Measurements from ENCODE around the gene ZNF385A. TPM values are rescaled to one million over a fixed set of nuclear protein-coding genes. Genes with fewer than 3 reads are reported as not detected.

Gene ZNF385A
- total and polyA plus RNA-seq, 5 donors = 6.0 to 17.0 (median 8.3) TPM

DNA sequence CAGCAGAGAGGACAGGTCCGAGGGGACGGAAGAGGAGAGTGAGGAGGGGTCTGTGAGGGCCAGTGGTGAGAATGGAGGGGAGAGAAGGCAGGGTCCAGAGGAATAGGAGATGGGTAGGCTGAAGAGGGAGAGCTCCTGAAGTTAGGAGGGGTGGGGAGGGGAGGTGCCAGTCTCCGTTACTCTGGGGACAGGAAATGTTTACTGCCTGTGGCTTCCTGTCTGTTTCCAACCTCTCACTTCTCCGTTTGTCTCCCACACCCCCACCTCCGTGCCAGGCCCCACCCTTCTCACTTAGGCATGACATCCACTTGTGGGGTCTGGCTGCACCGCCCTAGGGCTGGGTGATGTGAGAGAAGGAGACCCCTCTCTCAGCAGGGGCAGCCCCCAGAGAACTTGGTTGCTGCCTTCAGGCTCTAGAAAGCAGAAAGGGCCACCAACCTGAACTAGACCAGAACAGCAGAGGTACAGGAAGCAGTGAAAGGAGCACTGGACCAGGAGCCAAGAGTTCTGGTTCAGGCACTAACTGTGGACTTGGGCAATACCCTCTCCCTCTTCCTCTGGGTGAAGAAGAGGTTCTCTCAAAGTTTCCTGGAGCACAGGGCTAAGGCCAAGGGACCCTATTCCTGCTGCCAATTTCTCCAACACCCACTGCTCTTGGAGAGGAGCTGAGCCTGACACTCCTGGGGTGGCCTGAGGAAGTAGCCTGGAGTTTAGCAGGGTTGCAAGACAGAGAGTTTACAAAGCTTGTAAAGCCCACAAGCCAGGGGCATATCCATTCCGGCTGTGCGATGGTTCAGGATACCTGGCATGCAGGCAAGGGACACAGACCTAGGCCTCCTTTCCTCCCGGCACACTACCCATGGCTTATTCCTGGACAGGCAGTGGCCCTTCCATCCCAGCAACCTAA lies 29.0 kb upstream of the ZNF385A start:
- ATAC-seq (peak; percentile 56 to 59), DNase-seq (peak; percentile 68 to 86 (median 83))
- Histone ChIP-seq H3K4me3 (ENCODE audit: low read length) (no peak overlapping the region), H3K27me3 (ENCODE audit: control insufficient read depth, insufficient read depth) (no peaks in the 10 kb centered on the region), H3K9me3 (ENCODE audit: control insufficient read depth, low read length) (no peaks in the 10 kb centered on the region), H3K27ac (ENCODE audit: low read length) (peak overlapping the region; percentile 85), H3K4me1 (ENCODE audit: control insufficient read depth, insufficient read depth, low read length) (peaks cover 34% of the 10 kb centered on the region)
- WGBS = 41% methylated on average over 9 of the region's 9 CpGs
- intact Hi-C loops (cut with DNase I) = no loop called here

DNA sequence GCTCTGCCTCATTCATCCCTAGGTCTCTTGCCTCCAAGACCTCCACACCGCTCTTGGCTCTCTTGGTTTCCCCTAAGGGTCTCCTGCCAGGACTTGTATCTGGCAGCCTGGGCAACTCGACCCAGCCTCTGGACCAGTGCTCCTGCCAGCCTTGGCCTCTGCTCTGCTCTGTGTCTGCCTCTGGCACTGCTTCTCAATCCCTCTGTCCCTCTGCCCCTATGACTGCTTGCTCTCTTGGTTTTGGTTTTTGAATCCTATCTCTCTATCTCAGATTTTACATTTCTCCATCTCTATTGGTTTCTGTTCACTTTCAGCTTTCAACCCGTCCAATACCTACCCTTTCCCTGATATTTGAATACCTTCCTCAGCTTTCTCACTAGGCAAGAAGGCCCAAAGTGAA lies 28.3 kb upstream of the ZNF385A start:
- no peak overlapping the region for H3K4me3 ChIP-seq (ENCODE audit: low read length)
- 57% methylated on average over 3 of the region's 3 CpGs for WGBS

DNA sequence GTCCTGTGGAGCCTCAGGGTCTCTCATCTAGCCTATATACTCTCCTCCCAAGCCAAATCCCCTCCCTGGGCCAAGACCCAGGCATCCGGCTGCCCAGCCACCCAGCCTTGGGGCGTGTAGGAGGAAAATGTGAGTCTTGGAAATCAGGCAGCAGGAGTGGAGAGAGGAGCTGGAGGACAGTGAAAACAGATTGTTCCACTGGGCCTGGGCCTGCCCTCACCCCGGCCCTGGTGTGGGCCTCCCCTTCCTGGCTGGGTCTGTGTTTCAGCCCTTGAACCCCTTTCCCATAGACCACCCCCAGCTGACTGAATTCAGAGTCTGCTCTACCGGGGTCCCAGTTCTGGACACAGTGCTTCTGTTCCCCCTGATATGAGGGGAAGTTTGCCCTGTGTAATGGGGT lies 27.8 kb upstream of the ZNF385A start:
- ATAC-seq (peak; percentile 1 to 55), DNase-seq (peak in 1 of 3 donors; percentile 60)
- intact Hi-C loops (cut with DNase I) = no loop called here
- no peaks in the 10 kb centered on the region for H3K9me3 ChIP-seq (ENCODE audit: control insufficient read depth, low read length)
- no peak overlapping the region for H3K4me3 ChIP-seq (ENCODE audit: low read length)
- H3K4me1 ChIP-seq (ENCODE audit: control insufficient read depth, insufficient read depth, low read length) = peaks cover 40% of the 10 kb centered on the region
- no peaks in the 10 kb centered on the region for H3K27me3 ChIP-seq (ENCODE audit: control insufficient read depth, insufficient read depth)
- WGBS = 64% methylated on average over 4 of the region's 4 CpGs
- H3K27ac ChIP-seq (ENCODE audit: low read length) = peak overlapping the region; percentile 85

More for the DNA sequence above, 28.3 kb upstream of the ZNF385A start:
- H3K27me3 ChIP-seq (ENCODE audit: control insufficient read depth, insufficient read depth) = no peaks in the 10 kb centered on the region
- DNase-seq (peak in 1 of 3 donors; percentile 56), ATAC-seq (peak; percentile 1 to 11)
- H3K4me1 ChIP-seq (ENCODE audit: control insufficient read depth, insufficient read depth, low read length) = peaks cover 38% of the 10 kb centered on the region
- H3K9me3 ChIP-seq (ENCODE audit: control insufficient read depth, low read length) = no peaks in the 10 kb centered on the region
- intact Hi-C loops (cut with DNase I) = no loop called here
- peak overlapping the region; percentile 85 for H3K27ac ChIP-seq (ENCODE audit: low read length)

DNA sequence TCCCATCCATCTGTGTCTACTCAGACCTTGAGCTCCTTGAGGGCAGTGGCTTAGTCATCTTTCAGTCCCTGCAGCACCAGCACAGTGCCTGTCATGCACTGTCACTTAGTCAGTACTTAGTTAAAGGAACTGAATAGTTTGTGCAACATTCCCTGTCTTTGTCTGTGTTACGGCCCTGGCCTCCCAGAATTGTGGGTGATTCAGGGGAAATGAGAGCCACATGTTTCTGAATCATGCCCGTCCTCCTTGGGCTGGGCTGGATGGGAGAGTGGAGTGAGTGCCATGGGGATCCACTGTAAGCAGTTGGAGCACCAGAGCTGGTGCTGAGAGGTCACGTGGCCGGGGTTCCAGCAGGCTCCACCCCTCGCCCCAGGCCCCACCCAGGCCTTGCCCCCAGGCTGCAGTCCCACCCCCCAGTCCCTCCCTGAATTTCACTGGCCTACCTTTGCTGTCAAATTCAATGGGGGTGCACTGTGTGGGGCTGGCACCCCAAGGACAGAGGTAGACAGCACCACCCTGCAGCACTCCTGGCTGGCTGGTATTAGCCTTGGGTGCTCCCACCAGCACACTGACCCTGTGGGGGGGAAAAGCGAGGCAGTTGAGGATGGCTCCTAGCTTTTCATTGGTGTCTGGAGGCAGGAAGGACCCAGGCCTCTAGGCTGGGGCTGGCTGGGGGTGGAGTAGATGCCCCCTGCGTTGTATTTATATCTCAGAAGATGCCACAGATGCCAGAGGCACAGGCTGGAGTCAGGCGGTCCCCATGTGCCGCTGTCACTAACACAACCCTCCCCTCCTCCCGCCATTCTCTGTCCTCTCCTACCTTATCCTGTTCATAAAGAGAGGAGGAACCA lies 27.1 kb upstream of the ZNF385A start:
- 56% methylated on average over 10 of the region's 10 CpGs for WGBS
- Histone ChIP-seq H3K27me3 (ENCODE audit: control insufficient read depth, insufficient read depth) (no peaks in the 10 kb centered on the region), H3K27ac (ENCODE audit: low read length) (peak overlapping the region; percentile 85), H3K4me3 (ENCODE audit: low read length) (no peak overlapping the region), H3K9me3 (ENCODE audit: control insufficient read depth, low read length) (no peaks in the 10 kb centered on the region), H3K4me1 (ENCODE audit: control insufficient read depth, insufficient read depth, low read length) (peaks cover 35% of the 10 kb centered on the region)
- ATAC-seq (peak; percentile 63 to 78), DNase-seq (peak; percentile 74 to 85 (median 83))
- intact Hi-C loops (cut with DNase I) = no loop called here

DNA sequence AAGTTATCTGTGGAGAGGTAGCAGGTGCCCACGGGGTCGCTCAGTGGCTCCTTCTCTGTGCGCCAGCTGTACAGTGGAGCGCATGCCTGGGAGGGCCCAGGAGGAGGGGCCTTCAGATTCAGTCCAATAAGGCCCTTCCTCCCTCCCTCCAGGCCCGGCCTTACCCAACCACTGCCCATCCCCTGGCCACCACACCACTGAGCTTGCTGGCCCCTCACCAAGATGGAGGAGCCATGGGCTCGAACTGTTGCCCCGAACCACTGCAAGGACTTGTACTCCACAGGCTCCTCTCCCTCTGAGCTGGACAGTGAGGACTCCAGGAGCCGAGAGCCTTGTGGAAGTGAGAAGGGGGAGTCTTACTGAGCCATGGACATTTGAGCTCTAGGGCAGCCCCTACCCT lies 24.7 kb upstream of the ZNF385A start:
- intact Hi-C loops (cut with DNase I) = no loop called here
- Histone ChIP-seq H3K27ac (ENCODE audit: low read length) (no peak overlapping the region), H3K4me1 (ENCODE audit: control insufficient read depth, insufficient read depth, low read length) (peaks cover 34% of the 10 kb centered on the region), H3K27me3 (ENCODE audit: control insufficient read depth, insufficient read depth) (no peaks in the 10 kb centered on the region), H3K4me3 (ENCODE audit: low read length) (no peak overlapping the region), H3K9me3 (ENCODE audit: control insufficient read depth, low read length) (no peaks in the 10 kb centered on the region)
- no peak for ATAC-seq
- 90% methylated on average over 8 of the region's 8 CpGs for WGBS
- peak in 2 of 3 donors; percentile 45 to 47 for DNase-seq

DNA sequence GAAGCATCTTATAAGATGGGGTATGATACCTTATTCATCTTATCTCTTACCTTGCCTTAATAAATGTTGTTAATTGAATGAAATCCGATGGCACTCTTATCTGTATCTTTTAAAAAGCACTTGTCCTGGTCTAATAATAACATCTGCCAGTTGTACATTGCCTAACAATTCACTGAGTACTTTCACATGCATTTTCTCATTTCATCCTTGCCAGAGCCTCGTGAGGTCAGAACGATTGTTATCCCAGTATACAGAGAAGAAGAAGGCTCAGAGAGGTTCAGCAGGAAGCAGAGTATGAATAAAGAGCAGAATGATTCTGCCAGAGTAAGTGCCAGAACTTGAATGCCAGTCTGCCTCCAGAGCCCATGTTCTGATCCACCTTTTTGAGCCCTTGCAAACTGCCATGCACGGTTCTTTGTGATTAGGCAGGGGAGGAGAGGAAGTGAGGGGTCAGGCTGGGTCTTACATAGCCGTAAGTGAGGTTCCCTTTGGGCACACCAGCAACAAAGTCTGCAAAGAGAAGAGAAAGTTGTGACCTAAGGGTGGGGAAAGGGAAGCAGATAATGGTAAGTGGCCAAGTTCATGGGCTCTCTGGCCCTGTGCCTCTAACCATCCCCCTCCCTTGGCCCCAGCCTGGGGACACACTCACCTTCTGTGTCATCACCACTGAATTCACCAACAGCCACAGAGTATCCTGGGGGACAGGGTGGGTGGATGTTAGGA lies 22.8 kb upstream of the ZNF385A start:
- Histone ChIP-seq H3K4me1 (ENCODE audit: control insufficient read depth, insufficient read depth, low read length) (peaks cover 18% of the 10 kb centered on the region), H3K4me3 (ENCODE audit: low read length) (no peak overlapping the region), H3K27ac (ENCODE audit: low read length) (peak overlapping the region; percentile 28), H3K9me3 (ENCODE audit: control insufficient read depth, low read length) (no peaks in the 10 kb centered on the region), H3K27me3 (ENCODE audit: control insufficient read depth, insufficient read depth) (no peaks in the 10 kb centered on the region)
- peak in 1 of 2 donors; percentile 2 for ATAC-seq
- DNase-seq = peak in 2 of 3 donors; percentile 47 to 64
- 24% methylated on average over 5 of the region's 5 CpGs for WGBS
- intact Hi-C loops (cut with DNase I) = no loop called here

DNA sequence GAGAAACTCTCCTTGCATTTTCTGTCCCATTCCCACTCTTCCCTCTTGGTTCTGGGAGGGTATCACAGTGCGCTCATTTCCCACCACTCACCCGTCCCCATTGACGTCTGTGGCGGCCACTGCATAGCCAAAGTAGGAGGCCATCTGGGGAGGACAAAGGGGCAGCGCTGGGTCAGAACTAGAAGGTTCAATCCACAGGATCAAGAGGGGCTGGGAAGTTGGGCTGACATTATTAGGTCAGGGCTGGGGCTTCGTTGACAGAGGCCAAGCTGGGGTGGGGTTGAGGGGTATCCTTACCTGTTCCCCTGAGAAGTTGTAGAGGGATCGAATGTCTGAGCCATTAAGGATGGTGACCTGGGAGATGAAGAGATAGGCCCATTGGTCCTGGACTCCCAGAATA lies 21.0 kb upstream of the ZNF385A start:
- Histone ChIP-seq H3K27ac (ENCODE audit: low read length) (no peak overlapping the region), H3K9me3 (ENCODE audit: control insufficient read depth, low read length) (no peaks in the 10 kb centered on the region), H3K4me3 (ENCODE audit: low read length) (no peak overlapping the region), H3K27me3 (ENCODE audit: control insufficient read depth, insufficient read depth) (no peaks in the 10 kb centered on the region), H3K4me1 (ENCODE audit: control insufficient read depth, insufficient read depth, low read length) (peaks cover 8% of the 10 kb centered on the region)
- intact Hi-C loops (cut with DNase I) = no loop called here
- whole genome bisulfite sequencing = 91% methylated on average over 7 of the region's 7 CpGs
- ATAC-seq (no peak), DNase-seq (no peak)

DNA sequence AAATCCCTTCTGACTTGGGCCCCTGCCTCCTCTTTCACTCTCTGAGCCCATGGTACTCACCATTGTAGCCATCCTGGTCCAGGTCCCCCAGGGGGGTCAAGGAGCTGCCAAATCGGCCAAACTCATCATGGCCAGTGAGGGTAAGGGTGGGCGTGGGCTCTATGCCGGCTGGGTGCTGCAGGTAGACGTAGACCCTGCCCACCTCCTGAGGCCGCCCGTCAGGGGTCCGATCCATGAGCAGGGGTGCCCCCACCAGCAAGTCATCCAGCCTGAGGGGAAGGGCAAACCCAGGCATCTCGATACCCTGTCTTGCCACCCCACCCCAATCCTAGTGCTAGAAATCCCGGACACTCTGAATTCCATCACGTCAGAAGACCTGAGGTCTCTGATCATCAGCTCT lies 20.6 kb upstream of the ZNF385A start:
- DNase-seq = peak in 1 of 3 donors; percentile 44
- 88% methylated on average over 10 of the region's 10 CpGs for WGBS

DNA sequence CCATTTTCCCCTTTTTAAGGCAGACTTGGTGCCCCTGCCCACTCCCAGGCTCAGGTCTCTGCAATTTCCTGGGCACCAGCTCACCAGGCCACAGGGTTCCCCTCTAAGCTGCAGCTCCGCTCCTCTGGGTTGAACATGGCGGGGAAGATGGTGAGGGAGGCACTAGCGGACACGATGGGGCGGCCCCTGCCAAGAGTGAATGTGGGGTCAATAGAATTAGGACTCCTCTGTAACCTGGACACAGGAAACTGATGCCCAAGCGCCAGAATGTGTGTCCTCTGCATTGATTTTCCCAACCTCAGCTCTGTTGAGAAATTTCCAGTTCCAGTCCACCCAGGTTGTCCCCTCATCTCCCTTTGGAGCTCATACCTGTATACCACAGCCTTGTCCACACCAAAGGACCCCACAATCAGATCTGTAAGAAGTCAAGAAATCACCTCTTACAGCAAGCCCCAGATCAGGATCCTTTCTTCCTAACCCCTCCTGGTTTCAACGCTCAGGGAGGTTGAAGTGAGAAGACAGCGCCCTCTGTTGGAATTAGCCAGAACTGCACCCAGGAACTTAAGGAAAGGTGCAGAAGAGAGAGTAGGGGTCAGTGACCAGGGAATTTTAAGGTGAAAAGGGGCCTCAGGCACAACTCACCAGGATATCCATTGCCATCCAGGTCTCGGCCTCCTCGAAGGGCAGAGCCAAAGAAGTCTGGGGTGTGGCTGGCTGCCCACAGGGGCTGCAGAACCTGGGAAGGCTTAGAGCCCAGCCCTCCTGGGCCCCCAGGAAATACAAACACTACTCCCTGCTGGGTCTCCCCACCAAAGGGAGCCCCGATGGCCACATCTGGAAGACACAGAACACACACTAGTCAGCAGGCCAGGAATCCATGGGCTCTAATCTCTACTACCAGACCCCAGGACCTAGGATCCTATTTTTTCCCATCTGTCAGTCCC lies 19.8 kb upstream of the ZNF385A start:
- WGBS = 68% methylated on average over 11 of the region's 11 CpGs
- H3K27ac ChIP-seq (ENCODE audit: low read length) = no peak overlapping the region
- no peaks in the 10 kb centered on the region for H3K9me3 ChIP-seq (ENCODE audit: control insufficient read depth, low read length)
- no peaks in the 10 kb centered on the region for H3K27me3 ChIP-seq (ENCODE audit: control insufficient read depth, insufficient read depth)
- peak in 1 of 3 donors; percentile 51 for DNase-seq
- no peak for ATAC-seq
- intact Hi-C loops (cut with DNase I) = loop anchor here in 1 of 4 donors (5.0 kb wide), 1 partner anchor 33 kb away; no protein-coding TSS in a partner anchor
- H3K4me1 ChIP-seq (ENCODE audit: control insufficient read depth, insufficient read depth, low read length) = peaks cover 8% of the 10 kb centered on the region
- no peak overlapping the region for H3K4me3 ChIP-seq (ENCODE audit: low read length)

More for the DNA sequence above, 20.6 kb upstream of the ZNF385A start:
- intact Hi-C loops (cut with DNase I) = no loop called here
- Histone ChIP-seq H3K4me3 (ENCODE audit: low read length) (no peak overlapping the region), H3K27ac (ENCODE audit: low read length) (no peak overlapping the region), H3K4me1 (ENCODE audit: control insufficient read depth, insufficient read depth, low read length) (peaks cover 8% of the 10 kb centered on the region), H3K9me3 (ENCODE audit: control insufficient read depth, low read length) (no peaks in the 10 kb centered on the region), H3K27me3 (ENCODE audit: control insufficient read depth, insufficient read depth) (no peaks in the 10 kb centered on the region)
- ATAC-seq = no peak

DNA sequence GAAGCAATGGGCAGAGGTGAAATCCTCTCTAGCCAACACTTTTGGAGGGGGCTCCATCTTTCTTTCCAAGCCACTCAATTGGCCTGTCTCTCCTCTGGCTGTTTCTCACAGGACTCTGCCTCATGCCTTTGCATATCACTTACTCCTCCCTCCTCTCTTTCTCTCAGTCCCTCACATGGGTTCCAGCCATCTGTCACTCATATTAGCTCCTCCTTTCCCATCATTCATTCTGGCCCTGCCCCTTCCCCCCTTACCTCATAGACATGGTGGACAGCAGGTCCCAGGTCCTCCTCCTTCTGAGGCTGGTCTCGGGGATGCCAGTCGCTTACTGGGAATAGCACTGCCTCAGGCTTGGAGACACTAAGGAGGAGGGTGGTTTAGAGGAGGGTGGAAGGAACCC lies 16.6 kb upstream of the ZNF385A start:
- Histone ChIP-seq H3K9me3 (ENCODE audit: control insufficient read depth, low read length) (no peaks in the 10 kb centered on the region), H3K4me3 (ENCODE audit: low read length) (no peak overlapping the region), H3K27ac (ENCODE audit: low read length) (no peak overlapping the region), H3K4me1 (ENCODE audit: control insufficient read depth, insufficient read depth, low read length) (no peaks in the 10 kb centered on the region), H3K27me3 (ENCODE audit: control insufficient read depth, insufficient read depth) (no peaks in the 10 kb centered on the region)
- WGBS = 96% methylated on average over 2 of the region's 2 CpGs
- DNase-seq (peak in 1 of 3 donors; percentile 38), ATAC-seq (no peak)
- intact Hi-C loops (cut with DNase I) = loop anchor here in 1 of 4 donors (5.0 kb wide), 1 partner anchor 36 kb away; no protein-coding TSS in a partner anchor
